HL-60 (cell line): ENCODE results near the gene C5orf58.

Source experiments
- DNase-seq, 2 experiments: peaks; one replicate each; pipeline ENCODE4 v3.0.0-alpha.2; 2010 to 2020; ENCODE audit warnings: low read depth in 1 of 2, low spot score in 1 of 2
- H3K27ac ChIP-seq: fragments of 250-450 bp; sonication (Bioruptor Pico); replicated peaks from 2 replicates; pipeline ENCODE4 v1.5.1; 2020; ENCODE audit warnings: mild to moderate bottlenecking, moderate library complexity
- H3K27me3 ChIP-seq: fragments of 250-450 bp; sonication (Bioruptor Pico); 2 replicates; pipeline ENCODE4 v1.5.1; 2021; ENCODE audit warnings: mild to moderate bottlenecking, moderate library complexity; ENCODE audit not compliant: insufficient read depth, poor library complexity, severe bottlenecking
- H3K4me3 ChIP-seq: replicated peaks from 2 replicates; pipeline ENCODE4 v1.5.1; 2011; ENCODE audit warnings: mild to moderate bottlenecking, control low read depth, low read length; ENCODE audit not compliant: insufficient read depth
- CTCF ChIP-seq: IDR thresholded peaks from one replicate; pipeline ENCODE4 v1.5.1; 2011; ENCODE audit warnings: low read length, control low read depth, inconsistent platforms; ENCODE audit not compliant: insufficient read depth
- GABPA ChIP-seq: IDR thresholded peaks from 2 replicates; pipeline ENCODE4 v1.6.1; 2012; ENCODE audit warnings: low read depth
- POLR2AphosphoS5 ChIP-seq: IDR thresholded peaks from 2 replicates; pipeline ENCODE4 v1.6.1; 2012; ENCODE audit warnings: low read depth
- REST ChIP-seq: IDR thresholded peaks from 2 replicates; pipeline ENCODE4 v1.6.1; 2012; ENCODE audit warnings: low read depth; ENCODE audit not compliant: insufficient replicate concordance
- SPI1 ChIP-seq: IDR thresholded peaks from 2 replicates; pipeline ENCODE4 v1.6.1; 2012; ENCODE audit warnings: low read depth, mild to moderate bottlenecking, borderline replicate concordance

The C5orf58 gene

GRCh38 chr5:170219615-170220014, 13.2 kb upstream of the C5orf58 start:
- TF ChIP-seq CTCF (no peak), REST (no peak), SPI1 (no peak), GABPA (no peak), POLR2AphosphoS5 (no peak)
- no peak for DNase-seq
- Histone ChIP-seq H3K27me3 (no peaks in the 10 kb centered on the region), H3K4me3 (no peak overlapping the region), H3K27ac (no peak overlapping the region)

GRCh38 chr5:170220191-170220590, 12.6 kb upstream of the C5orf58 start:
- H3K27me3 ChIP-seq, result no peaks in the 10 kb centered on the region
- DNase-seq, result no peak
- no peak overlapping the region for H3K27ac ChIP-seq
- no peak overlapping the region for H3K4me3 ChIP-seq
- TF ChIP-seq REST, result no peak

- H3K4me3 ChIP-seq, result no peak overlapping the region
- no peak for TF ChIP-seq REST
- no peak for TF ChIP-seq GABPA
- no peak for TF ChIP-seq POLR2AphosphoS5
- TF ChIP-seq CTCF, result no peak
- TF ChIP-seq SPI1, result no peak
- no peak overlapping the region for H3K27ac ChIP-seq
- DNase-seq, result no peak
- H3K27me3 ChIP-seq, result no peaks in the 10 kb centered on the region
Observed at GRCh38 chr5:170221327-170221741, 11.5 kb upstream of the C5orf58 start.

- no peak overlapping the region for H3K4me3 ChIP-seq
- H3K27me3 ChIP-seq, result no peaks in the 10 kb centered on the region
- TF ChIP-seq SPI1, result no peak
- TF ChIP-seq REST, result no peak
- no peak for TF ChIP-seq GABPA
- TF ChIP-seq CTCF, result no peak
- TF ChIP-seq POLR2AphosphoS5, result no peak
- no peak for DNase-seq
- H3K27ac ChIP-seq, result no peak overlapping the region
Observed at GRCh38 chr5:170223360-170223759, 9.4 kb upstream of the C5orf58 start.
